GM12864 (cell line): ENCODE measurements around the gene DCP1B.
A peak's percentile ranks its signal among the peaks of the same experiment; 100 is the strongest.

Experiments
- DNase-seq: peaks from one replicate; pipeline ENCODE4 v3.0.0-alpha.2; 2011; ENCODE audit warnings: low read depth
- H3K4me3 ChIP-seq: 2 replicates; pipeline ENCODE4 v1.5.1; 2011; ENCODE audit warnings: mild to moderate bottlenecking, low read depth, low read length, control low read depth
- CTCF ChIP-seq: IDR thresholded peaks from 2 replicates; pipeline ENCODE4 v1.5.1; 2011; ENCODE audit warnings: low read depth, mild to moderate bottlenecking, moderate library complexity, low read length, control low read depth, inconsistent platforms; ENCODE audit errors: missing control alignments

The DCP1B gene

GRCh38 chr12:1939801-1940607 is 64.3 kb downstream of the DCP1B start:
- no peak for DNase-seq
- peak; percentile 84 for TF ChIP-seq CTCF
- H3K4me3 ChIP-seq = no peak overlapping the region

- no peak for DNase-seq
- TF ChIP-seq CTCF = no peak
- H3K4me3 ChIP-seq = no peak overlapping the region
Observed at GRCh38 chr12:1939331-1939730, 64.9 kb downstream of the DCP1B start.

GRCh38 chr12:1937481-1938224 is 66.6 kb downstream of the DCP1B start:
- no peak for TF ChIP-seq CTCF
- no peak overlapping the region for H3K4me3 ChIP-seq
- no peak for DNase-seq

- no peak for DNase-seq
- H3K4me3 ChIP-seq = no peak overlapping the region
Observed at GRCh38 chr12:1936406-1937320, 67.6 kb downstream of the DCP1B start.

DNA sequence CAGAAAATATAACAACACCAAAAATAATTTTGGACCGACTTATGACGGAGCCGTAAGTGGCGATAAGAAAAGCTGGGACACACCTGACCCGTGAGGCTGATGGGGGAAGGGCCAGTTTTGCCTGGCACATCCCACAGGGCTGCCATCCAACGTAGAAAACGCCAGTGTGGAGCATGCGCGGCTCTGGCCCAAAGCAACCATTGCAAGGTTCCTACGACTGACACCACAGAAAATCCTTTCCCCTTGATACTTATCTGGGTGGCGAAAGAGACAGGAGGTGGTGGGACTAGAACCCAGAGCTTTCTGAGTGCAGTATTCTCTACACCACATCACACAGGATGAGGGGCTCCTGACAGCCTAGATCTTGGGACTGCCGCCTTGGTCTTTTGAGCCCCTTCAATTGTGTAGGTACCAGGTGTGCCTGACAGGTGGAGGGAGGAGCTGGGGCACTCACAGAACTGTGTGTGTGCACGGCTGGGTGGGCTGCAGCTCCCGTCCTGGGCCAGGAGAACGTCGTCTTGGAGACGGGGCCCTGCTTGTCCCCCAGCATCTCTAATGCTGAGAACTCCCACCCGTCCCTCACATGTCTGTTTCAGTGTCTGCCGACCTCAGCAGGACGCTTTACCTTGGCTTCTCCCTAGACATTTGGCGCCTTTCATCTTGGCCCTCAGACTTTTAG is 68.4 kb downstream of the DCP1B start:
- TF ChIP-seq CTCF = no peak
- H3K4me3 ChIP-seq = no peak overlapping the region
- DNase-seq = no peak

More at GRCh38 chr12:1936406-1937320, 67.6 kb downstream of the DCP1B start:
- no peak for TF ChIP-seq CTCF

GRCh38 chr12:1935242-1935641 is 69.0 kb downstream of the DCP1B start:
- no peak overlapping the region for H3K4me3 ChIP-seq
- DNase-seq = no peak
- no peak for TF ChIP-seq CTCF
